H1 (cell line): Measurements from ENCODE around the gene COL2A1. TPM values are rescaled to one million over a fixed set of nuclear protein-coding genes. Genes with fewer than 3 reads are reported as not detected.

Experiments used
- CTCF ChIA-PET: fragments of 300-600 bp; sonication (Branson Sonifier 250); formaldehyde crosslinking; loops from one replicate; lab custom pipeline; 2021; ENCODE audit not compliant: partially characterized antibody; lab: Charles Lee
- POLR2A ChIA-PET: fragments of 300-600 bp; sonication (Branson Sonifier 250); formaldehyde crosslinking; loops from one replicate; lab custom pipeline; 2021; ENCODE audit warnings: inconsistent platforms; ENCODE audit not compliant: partially characterized antibody; lab: Charles Lee
- DNase-seq, 2 experiments: peaks; one replicate each; pipeline versions ENCODE4 v3.0.0 to v3.0.0-alpha.2; 2010 to 2022; ENCODE audit warnings: low spot score in 2 of 2, low read depth in 1 of 2, mixed read lengths in 1 of 2
- FAIRE-seq: peaks from 2 replicates; lab custom pipeline; 2011; peaks lifted over from hg19 to GRCh38; lab: Jason Lieb, UNC
- H2AFZ ChIP-seq: 2 replicates; pipeline ENCODE4 v1.8.1; 2012; ENCODE audit warnings: low read length, inconsistent platforms
- H2AK5ac ChIP-seq: 2 replicates; pipeline ENCODE4 v1.6.1; 2013; ENCODE audit warnings: low read depth, low read length
- H2BK120ac ChIP-seq: replicated peaks from 2 replicates; pipeline ENCODE3; 2013; ENCODE audit warnings: low read depth, low read length, inconsistent platforms
- H2BK12ac ChIP-seq: 2 replicates; pipeline ENCODE4 v1.6.1; 2013; ENCODE audit warnings: low read depth, low read length
- H2BK15ac ChIP-seq: 2 replicates; pipeline ENCODE4 v1.6.1; 2013; ENCODE audit warnings: low read length
- H2BK20ac ChIP-seq: 2 replicates; pipeline ENCODE4 v1.6.1; 2013; ENCODE audit warnings: low read length
- H2BK5ac ChIP-seq: 2 replicates; pipeline ENCODE4 v1.6.1; 2013; ENCODE audit warnings: low read depth, low read length
- H3K14ac ChIP-seq: 2 replicates; pipeline ENCODE4 v1.6.1; 2013; ENCODE audit warnings: inconsistent platforms; ENCODE audit not compliant: insufficient read length
- H3K18ac ChIP-seq: 2 replicates; pipeline ENCODE4 v1.6.1; 2013; ENCODE audit warnings: low read length; ENCODE audit errors: extremely low read depth
- H3K23ac ChIP-seq: 2 replicates; pipeline ENCODE4 v1.6.1; 2013; ENCODE audit warnings: inconsistent platforms; ENCODE audit not compliant: insufficient read length
- H3K23me2 ChIP-seq: 2 replicates; pipeline ENCODE4 v1.6.1; 2013; ENCODE audit warnings: low read depth, low read length
- H3K27ac ChIP-seq: 2 replicates; pipeline ENCODE4 v1.6.1; 2011; ENCODE audit warnings: low read depth, low read length, inconsistent platforms
- H3K27me3 ChIP-seq, 4 experiments: replicated peaks in 1 of 4; 1 replicate in 1 of 4; 2 replicates in 3 of 4; pipeline versions ENCODE4 v1.6.1 to v1.8.1; 2011 to 2013; ENCODE audit warnings: low read length in 3 of 4, mild to moderate bottlenecking in 3 of 4, inconsistent platforms in 2 of 4, mixed read lengths in 2 of 4, moderate library complexity in 1 of 4; ENCODE audit not compliant: control insufficient read depth in 3 of 4, insufficient read depth in 3 of 4; ENCODE audit errors: extremely low read depth in 1 of 4
- H3K36me3 ChIP-seq, 4 experiments: 2 replicates each; pipeline versions ENCODE4 v1.6.1 to v1.8.1; 2011 to 2013; ENCODE audit warnings: mild to moderate bottlenecking in 4 of 4, low read length in 3 of 4, moderate library complexity in 2 of 4, control low read depth in 1 of 4, inconsistent platforms in 1 of 4; ENCODE audit not compliant: insufficient read depth in 4 of 4, control insufficient read depth in 2 of 4
- H3K4ac ChIP-seq: replicated peaks from 2 replicates; pipeline ENCODE3; 2013; ENCODE audit warnings: low read length, low read depth, mixed read lengths, inconsistent platforms; ENCODE audit not compliant: insufficient read length
- H3K4me1 ChIP-seq, 4 experiments: replicated peaks in 1 of 4; 1 replicate in 1 of 4; 2 replicates in 3 of 4; pipeline versions ENCODE4 v1.6.1 to v1.8.1; 2011 to 2013; ENCODE audit warnings: low read length in 3 of 4, inconsistent platforms in 2 of 4, mixed read lengths in 1 of 4; ENCODE audit not compliant: insufficient read depth in 4 of 4, control insufficient read depth in 3 of 4
- H3K4me2 ChIP-seq, 2 experiments: 2 replicates each; pipeline versions ENCODE4 v1.6.1 to v1.8.1; 2011 to 2013; ENCODE audit warnings: low read depth in 2 of 2, low read length in 2 of 2, control low read depth in 1 of 2, inconsistent platforms in 1 of 2, mild to moderate bottlenecking in 1 of 2; ENCODE audit not compliant: insufficient read depth in 1 of 2
- H3K4me3 ChIP-seq, 4 experiments: fragments of 200-600, 300-600 bp in 1 of 4; sonication (generic), shearing (Covaris generic), sonication (Bioruptor Twin) in 1 of 4; 2 replicates each; pipeline versions ENCODE4 v1.5.1 to v1.8.1; 2011 to 2016; ENCODE audit warnings: low read length in 4 of 4, low read depth in 3 of 4, control low read depth in 2 of 4, inconsistent platforms in 2 of 4, mild to moderate bottlenecking in 2 of 4, mixed read lengths in 1 of 4, moderate library complexity in 1 of 4; ENCODE audit not compliant: insufficient read depth in 2 of 4; ENCODE audit errors: extremely low read depth in 1 of 4
- H3K56ac ChIP-seq: replicated peaks from 2 replicates; pipeline ENCODE3; 2013; ENCODE audit warnings: low read depth, mild to moderate bottlenecking, mixed read lengths, low read length, inconsistent platforms; ENCODE audit not compliant: insufficient read length
- H3K79me1 ChIP-seq: 2 replicates; pipeline ENCODE4 v1.6.1; 2013; ENCODE audit warnings: low read depth, low read length, control low read depth
- H3K79me2 ChIP-seq, 2 experiments: 2 replicates each; pipeline versions ENCODE4 v1.6.1 to v1.8.1; 2012 to 2013; ENCODE audit warnings: low read length in 2 of 2, mild to moderate bottlenecking in 2 of 2, inconsistent platforms in 1 of 2; ENCODE audit not compliant: insufficient read depth in 2 of 2, control insufficient read depth in 1 of 2
- H3K9ac ChIP-seq, 4 experiments: replicated peaks in 1 of 4; 1 replicate in 1 of 4; 2 replicates in 3 of 4; pipeline versions ENCODE4 v1.6.1 to v1.8.1; 2011 to 2013; ENCODE audit warnings: low read depth in 3 of 4, low read length in 3 of 4, control low read depth in 2 of 4, mild to moderate bottlenecking in 2 of 4, moderate library complexity in 2 of 4, inconsistent platforms in 1 of 4; ENCODE audit errors: extremely low read depth in 1 of 4
- H3K9me3 ChIP-seq, 2 experiments: 2 replicates each; pipeline versions ENCODE4 v1.6.1 to v1.8.1; 2012 to 2013; ENCODE audit warnings: mild to moderate bottlenecking in 2 of 2, moderate library complexity in 2 of 2, control low read depth in 1 of 2, inconsistent platforms in 1 of 2, low read depth in 1 of 2, low read length in 1 of 2, mixed read lengths in 1 of 2; ENCODE audit not compliant: insufficient read depth in 2 of 2
- H4K20me1 ChIP-seq, 2 experiments: replicated peaks in 1 of 2; 2 replicates each; pipeline versions ENCODE3 to v1.8.1; 2011 to 2013; ENCODE audit warnings: inconsistent platforms in 2 of 2, low read length in 2 of 2, mild to moderate bottlenecking in 1 of 2; ENCODE audit not compliant: insufficient read depth in 2 of 2, control insufficient read depth in 1 of 2
- H4K5ac ChIP-seq: 2 replicates; pipeline ENCODE4 v1.6.1; 2013; ENCODE audit warnings: low read length, low read depth, mixed read lengths, inconsistent platforms; ENCODE audit not compliant: insufficient read length
- H4K8ac ChIP-seq: 2 replicates; pipeline ENCODE4 v1.8.0; 2013; ENCODE audit warnings: mild to moderate bottlenecking, moderate library complexity, low read length, inconsistent platforms; ENCODE audit not compliant: insufficient read depth; ENCODE audit errors: extremely low read depth
- H4K91ac ChIP-seq: replicated peaks from 2 replicates; pipeline ENCODE3; 2013; ENCODE audit warnings: low read length, mixed read lengths, inconsistent platforms; ENCODE audit not compliant: insufficient read length
- EZH2 ChIP-seq: fragments of 200-600 bp; sonication (generic); IDR thresholded peaks from 2 replicates; pipeline ENCODE4 v1.7.1; 2012; ENCODE audit warnings: low read depth, mild to moderate bottlenecking, moderate library complexity, low read length, inconsistent platforms; ENCODE audit not compliant: severe bottlenecking
- whole genome bisulfite sequencing, 2 experiments: shearing (Covaris generic) in 1 of 2; methylation state at CpG; one replicate each; pipeline versions ENCODE4 v1.1.6 to v1.1.7; 2013 to 2015; ENCODE audit warnings: low lambda C conversion rate in 2 of 2, mixed read lengths in 2 of 2, inconsistent platforms in 1 of 2, low coverage in 1 of 2, missing lambda C conversion rate in 1 of 2; ENCODE audit not compliant: insufficient replicate concordance in 2 of 2, insufficient coverage in 1 of 2, insufficient read length in 1 of 2; ENCODE audit errors: extremely low coverage in 1 of 2, missing lambda C conversion rate in 1 of 2; 5-methylcytosine and 5-hydroxymethylcytosine counted together
- polyA plus RNA-seq, 7 experiments: library from polyadenylated mRNA; depleted of rRNA in 3 of 7; stranded (reverse) in 5 of 7; unstranded in 2 of 7; fragments of >200 nt in 5 of 7; fragments of 200-250 nt in 2 of 7; gene quantifications; 1 replicate in 5 of 7; 2 replicates in 1 of 7; 4 replicates in 1 of 7; pipeline versions ENCODE4 v1.2.1 to v1.2.3, GENCODE V29; 2011 to 2013; ENCODE audit warnings: missing spikeins in 2 of 7, mixed read lengths in 2 of 7
- total RNA-seq: library from RNA; stranded (reverse); fragmentation: NEBNext Ultra II Directional; extraction: Animal tissue kit (Norgen Biotek cat#: 25700); gene quantifications from 2 replicates; pipeline ENCODE4 v1.2.1, GENCODE V29; 2021

COL2A1 gene
- total and polyA plus RNA-seq, 2 of the 8 experiments (the other 6 are each of a cell fraction or from before 2014, with no cell fraction given) = 4.2 to 14.6 TPM

- H3K23ac ChIP-seq = no peak overlapping the region
- TF ChIP-seq EZH2 = no peak
- TF ChIP-seq, all 59 proteins: peak for 0
- no peaks in the 10 kb centered on the region for H4K20me1 ChIP-seq
- no peak overlapping the region for H3K27ac ChIP-seq
- H4K5ac ChIP-seq = no peak overlapping the region
- no peak overlapping the region for H3K4me2 ChIP-seq
- no peak overlapping the region for H2BK15ac ChIP-seq
- no peak overlapping the region for H2BK20ac ChIP-seq
- no peak overlapping the region for H3K4ac ChIP-seq
- H3K9me3 ChIP-seq = no peaks in the 10 kb centered on the region
- H3K79me2 ChIP-seq = no peaks in the 10 kb centered on the region
- H3K4me3 ChIP-seq = no peak overlapping the region
- peaks cover 0 to 16% (median 13%) of the 10 kb centered on the region in 4 experiments; a peak in 5 of 7 replicates for H3K4me1 ChIP-seq
- H3K9ac ChIP-seq = no peak overlapping the region
- DNase-seq (no peak), FAIRE-seq (no peak)
- no peaks in the 10 kb centered on the region for H3K36me3 ChIP-seq
- H2BK120ac ChIP-seq = no peak overlapping the region
- H3K18ac ChIP-seq = no peak overlapping the region
- no peak overlapping the region for H2AFZ ChIP-seq
- H2BK12ac ChIP-seq = no peak overlapping the region
- no peaks in the 10 kb centered on the region for H3K79me1 ChIP-seq
- no peak overlapping the region for H2AK5ac ChIP-seq
- CTCF ChIA-PET = interaction anchor here (1.3 kb wide), 2 partner anchors 12 to 247 kb away, joined by 4 read pairs; no protein-coding TSS in a partner anchor
- POLR2A ChIA-PET = interaction anchor here (1.3 kb wide), 1 partner anchor 22 kb away, joined by 4 read pairs; no protein-coding TSS in a partner anchor
- H3K14ac ChIP-seq = no peak overlapping the region
- H3K56ac ChIP-seq = no peak overlapping the region
- no peak overlapping the region for H4K91ac ChIP-seq
- 92% methylated on average over 6 of the region's 6 CpGs; no CpG with 5 or more reads in 1 of the 2 experiments for WGBS, 2 experiments
- no peak overlapping the region for H2BK5ac ChIP-seq
- H3K27me3 ChIP-seq = peaks cover 0 to 24% (median 16%) of the 10 kb centered on the region in 4 experiments; a peak in 5 of 7 replicates
- H4K8ac ChIP-seq = no peak overlapping the region
- H3K23me2 ChIP-seq = peaks cover 3% of the 10 kb centered on the region; the same call in 1 of the 2 replicates
These were observed 65.2 kb downstream of the COL2A1 start for GRCh38 chr12:47939009-47939601.
